Measurements from ENCODE around the gene IMP4. TPM values are rescaled to one million over a fixed set of nuclear protein-coding genes. Genes with fewer than 3 reads are reported as not detected.
A peak's percentile ranks its signal among the peaks of the same experiment; 100 is the strongest.

Gene IMP4
- total RNA-seq, 1 donor from 2014 or later = 60.7 TPM

DNA sequence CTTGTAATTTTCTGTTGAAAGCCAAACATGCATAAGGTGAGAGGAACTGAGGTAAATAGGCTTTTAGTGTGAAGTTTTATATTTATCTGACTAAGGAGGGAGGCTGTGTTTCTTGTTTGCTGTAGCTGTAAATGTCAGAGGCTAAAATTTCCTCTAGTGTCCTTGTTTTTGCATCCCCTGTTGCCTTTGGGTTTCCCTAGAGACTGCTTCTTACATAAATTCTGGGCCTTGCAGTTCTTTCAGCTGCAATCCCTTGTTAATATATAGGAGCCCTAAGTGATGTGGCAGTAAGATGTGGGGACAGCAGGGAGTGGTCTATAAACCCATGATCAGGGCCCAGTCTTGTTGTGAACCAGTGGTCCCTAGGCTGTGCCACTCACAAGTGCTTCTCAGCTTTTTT is 7.5 kb upstream of the IMP4 start:
- intact Hi-C loops (cut with DNase I) = no loop called here
- DNase-seq (ENCODE audit: low spot score) = no peak

DNA sequence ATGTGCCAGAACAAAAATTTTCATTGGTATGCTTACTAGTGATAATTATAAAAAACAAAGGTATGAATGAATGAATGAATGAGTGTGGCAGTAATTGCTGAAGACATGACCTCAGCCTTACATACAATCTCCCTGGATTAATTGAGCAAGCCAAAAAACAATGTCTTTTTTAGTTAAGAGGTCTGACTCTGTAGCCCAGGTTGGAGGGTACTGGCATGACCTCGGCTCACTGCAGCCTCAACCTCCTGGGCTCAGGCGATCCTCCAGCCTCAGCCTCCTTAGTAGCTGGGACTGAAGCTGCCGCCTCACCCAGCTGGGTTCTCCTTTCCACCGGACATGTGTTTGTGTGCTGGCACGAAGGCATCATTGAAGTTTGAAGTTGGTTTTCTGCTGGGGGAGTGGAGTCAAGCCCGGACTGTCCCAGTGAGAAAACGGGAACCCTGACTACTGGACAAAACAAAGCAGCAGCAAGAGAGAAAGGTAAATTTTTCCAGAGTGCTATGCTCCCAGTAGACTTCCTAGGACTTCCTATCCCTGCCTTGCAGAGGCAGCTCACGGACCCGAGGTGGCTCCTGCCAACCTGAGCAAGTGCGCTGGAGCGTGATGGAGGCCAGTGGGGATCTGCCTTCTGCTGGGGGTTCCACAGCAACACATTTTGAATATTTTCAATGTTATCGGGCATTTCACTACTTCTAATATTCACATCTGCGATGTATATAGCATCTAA is 6.4 kb upstream of the IMP4 start:
- DNase-seq (ENCODE audit: low spot score) = no peak
- intact Hi-C loops (cut with DNase I) = no loop called here

DNA sequence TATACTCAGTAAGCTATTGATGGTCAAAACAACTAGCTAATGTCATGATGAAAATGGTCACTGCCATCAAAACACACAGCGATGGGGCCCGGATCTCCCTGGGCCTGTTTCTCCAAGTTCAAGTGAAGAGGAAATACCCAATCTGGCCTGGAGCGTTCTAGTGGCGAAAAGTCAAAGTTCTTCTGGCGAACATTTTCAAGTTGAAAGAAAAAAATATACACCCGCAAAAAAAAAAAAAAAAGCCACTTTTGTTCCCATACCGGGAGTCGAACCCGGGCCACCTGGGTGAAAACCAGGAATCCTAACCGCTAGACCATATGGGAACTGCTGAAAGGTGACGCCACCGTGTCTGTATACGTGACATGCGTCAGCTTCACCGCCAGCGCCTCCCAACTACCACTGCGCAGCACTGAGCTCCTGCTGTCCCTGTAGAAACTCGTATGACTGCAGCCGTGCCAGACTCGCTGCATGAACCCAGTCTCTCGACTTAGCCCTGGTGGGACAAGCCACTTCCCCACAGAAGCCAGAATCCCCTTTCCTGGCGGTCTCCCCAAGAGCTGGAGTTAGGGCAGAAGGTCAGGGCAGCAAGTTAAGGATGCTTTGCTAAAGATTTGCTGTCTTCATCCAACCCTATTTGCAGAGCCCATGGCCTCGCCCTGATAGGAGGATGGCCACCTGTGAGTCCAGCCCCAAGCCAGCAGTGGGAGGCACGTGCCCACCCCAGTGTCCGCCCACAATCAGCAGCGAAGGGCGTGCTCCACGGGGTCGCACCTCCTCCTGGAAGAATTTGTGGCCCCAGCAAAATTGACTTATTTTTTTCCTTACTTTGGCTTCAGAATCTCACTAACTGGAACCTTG is 5.6 kb upstream of the IMP4 start:
- intact Hi-C loops (cut with DNase I) = no loop called here
- DNase-seq (ENCODE audit: low spot score) = peak; percentile 84

DNA sequence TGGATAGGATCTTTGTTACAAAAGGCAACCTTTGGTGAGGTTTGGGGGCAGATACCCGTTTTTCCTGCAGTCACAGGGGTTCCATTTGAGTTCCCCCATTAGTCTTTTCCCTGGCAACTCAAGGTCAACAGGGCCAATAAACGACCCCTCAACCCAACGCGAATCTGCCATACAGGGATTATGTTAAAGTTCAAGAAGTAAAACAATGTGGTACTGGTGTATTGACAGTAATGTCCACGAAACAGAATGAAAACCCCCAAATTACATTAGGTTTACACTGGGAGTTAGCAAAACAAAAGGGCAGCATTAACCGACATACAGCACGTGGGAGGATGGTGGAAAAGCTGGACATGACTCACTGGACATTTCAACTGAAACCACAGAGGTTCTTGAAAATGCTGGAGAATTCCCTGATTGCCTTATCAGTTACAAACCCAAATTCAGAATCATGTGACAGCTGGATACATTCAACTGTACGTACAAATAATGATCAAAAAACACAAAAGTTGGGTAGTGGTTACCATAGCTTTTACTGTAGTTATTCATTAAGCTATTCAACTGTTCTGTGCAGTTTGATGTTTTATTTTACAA is 4.9 kb upstream of the IMP4 start:
- DNase-seq (ENCODE audit: low spot score) = no peak
- intact Hi-C loops (cut with DNase I) = no loop called here

DNA sequence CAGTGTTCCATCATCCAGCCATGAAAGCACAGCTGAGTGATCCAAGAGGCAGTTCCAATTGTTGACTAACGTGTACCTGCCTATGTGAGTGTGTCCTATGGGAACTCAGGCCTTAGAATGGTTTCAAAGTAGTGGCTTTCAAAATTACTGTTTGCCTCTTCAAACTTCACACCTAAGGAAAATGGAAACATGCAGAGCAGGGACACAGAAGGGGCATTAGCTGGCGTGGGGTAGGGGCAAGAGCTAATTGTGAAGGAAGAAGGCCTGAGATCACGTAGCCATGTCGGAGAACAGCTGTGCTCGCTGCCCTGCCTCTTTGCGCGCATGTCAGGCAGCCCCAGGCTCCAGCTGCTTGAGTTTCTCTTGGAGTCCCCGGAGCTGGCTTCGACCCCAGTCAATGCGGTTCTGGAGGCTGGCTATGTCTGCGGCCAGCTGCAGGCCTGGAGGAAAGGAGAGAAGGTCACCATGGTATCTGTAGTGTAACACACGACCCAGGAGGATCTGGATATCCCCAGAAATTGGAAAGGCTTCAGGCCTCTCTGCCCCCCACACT is 3.8 kb upstream of the IMP4 start:
- intact Hi-C loops (cut with DNase I) = no loop called here
- DNase-seq (ENCODE audit: low spot score) = no peak

DNA sequence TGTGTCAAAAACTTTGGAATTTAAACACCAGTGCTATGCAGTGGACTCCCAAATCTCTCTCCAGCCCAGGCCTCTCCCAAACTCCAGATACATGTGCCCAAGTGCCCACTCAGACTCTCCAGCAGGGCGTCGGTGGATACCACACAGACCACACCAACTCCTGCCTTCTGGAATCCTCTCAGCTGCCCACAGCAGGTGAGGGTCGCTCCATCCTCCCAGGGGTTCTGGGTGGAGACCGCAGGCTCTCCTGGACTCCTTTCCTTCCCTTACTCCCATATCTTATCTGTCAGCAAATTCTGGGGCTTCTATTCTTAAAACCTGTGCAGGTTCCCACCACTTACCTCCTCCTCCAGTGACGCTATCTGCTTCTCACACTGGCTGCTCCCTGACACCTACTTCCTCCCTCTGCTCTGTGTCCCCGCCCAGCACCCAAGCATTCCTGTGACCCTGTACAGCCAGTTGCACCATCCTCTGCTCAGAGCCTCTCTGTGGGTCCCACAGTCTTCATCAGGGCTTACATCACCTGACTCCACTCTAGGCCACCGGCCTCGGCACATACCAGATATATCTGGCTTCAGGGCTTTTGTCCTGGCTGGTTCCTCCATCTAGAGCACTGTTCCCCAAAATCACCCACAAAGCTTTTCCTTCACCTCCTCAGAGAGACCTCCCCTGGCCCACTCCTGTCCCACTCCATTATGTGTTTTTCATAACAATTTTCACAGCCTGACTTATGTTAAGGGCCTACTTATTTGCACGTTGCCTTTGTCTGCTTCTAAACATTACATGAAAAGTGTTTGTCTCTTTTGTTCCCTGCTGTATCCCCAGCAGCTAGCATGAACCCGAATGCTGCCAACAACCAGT is 2.6 kb upstream of the IMP4 start:
- DNase-seq (ENCODE audit: low spot score) = no peak
- intact Hi-C loops (cut with DNase I) = no loop called here

DNA sequence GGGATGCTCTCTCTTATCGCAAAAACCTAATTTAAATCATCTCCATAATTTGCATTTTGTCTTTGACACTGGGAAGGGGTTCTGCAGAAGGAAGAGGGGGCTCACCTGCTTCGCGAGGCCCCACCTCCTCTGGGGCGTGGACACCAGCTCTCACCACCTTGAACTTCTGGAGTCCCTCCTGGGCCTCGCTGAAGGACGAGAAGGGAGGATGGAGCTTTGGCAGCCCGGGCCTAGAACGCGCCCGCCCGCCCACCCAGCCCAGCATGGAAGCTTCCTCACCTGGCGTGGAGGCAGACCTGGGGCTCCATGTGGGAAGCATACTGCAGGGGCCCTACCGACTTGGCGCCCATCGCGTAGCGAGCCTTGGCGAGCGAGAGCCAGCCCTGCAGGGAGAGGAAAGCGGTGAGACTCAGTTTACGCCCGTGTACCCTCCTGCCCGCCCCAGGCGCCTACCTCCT is 1.1 kb upstream of the IMP4 start:
- no peak for DNase-seq (ENCODE audit: low spot score)
- intact Hi-C loops (cut with DNase I) = loop anchor here (1.0 kb wide), 1 partner anchor 15 kb away; the partner anchor contains the start of gene PTPN18

DNA sequence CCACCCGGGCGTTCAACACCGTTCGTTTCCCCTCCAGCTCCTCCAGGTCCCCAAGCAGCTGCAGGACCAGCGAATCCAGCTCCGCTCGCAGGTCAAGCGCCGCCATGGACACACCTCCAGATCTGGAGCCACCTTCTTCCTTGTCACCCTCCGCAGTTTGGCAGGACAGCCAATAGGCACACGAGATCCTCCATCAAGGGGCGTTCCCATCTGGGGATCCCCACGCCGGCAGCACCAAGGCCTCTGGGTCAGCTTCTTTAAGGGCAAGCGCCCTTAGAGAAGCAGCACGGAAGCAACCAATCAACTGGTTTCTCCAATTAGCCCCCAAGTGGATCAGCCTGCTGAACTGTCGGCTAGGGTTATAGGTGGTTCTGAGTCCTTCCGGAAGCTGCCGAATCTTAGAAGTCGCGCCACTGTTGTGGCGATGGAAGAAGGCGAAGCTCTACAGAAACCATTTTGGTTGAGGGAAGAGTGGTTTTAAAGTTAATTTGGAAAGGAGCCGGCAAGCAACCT is 621 bp upstream of the IMP4 start:
- peak; percentile 96 for DNase-seq (ENCODE audit: low spot score)
- intact Hi-C loops (cut with DNase I) = loop anchor here (1.0 kb wide), 1 partner anchor 14 kb away; the partner anchor contains the start of gene PTPN18

DNA sequence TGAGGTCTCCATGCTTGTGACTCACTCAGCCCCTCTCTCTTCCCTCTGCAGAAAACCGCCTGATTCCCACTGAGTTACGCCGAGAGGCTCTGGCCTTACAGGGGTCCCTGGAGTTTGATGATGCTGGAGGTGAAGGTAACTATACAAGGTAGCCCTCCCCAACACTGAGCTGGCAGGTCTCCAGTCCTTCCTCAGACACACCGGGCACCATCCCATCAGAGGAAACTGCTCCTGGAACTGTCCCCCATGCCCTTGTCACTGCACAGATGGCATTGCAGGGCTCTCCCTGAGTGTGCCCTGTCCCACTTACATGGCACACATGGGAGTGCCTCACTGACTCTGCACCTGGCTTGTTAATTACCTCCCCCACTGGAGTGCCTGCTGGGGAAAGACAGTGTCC is 1.9 kb downstream of the IMP4 start:
- DNase-seq (ENCODE audit: low spot score) = no peak
- intact Hi-C loops (cut with DNase I) = loop anchor here (2.0 kb wide), 1 partner anchor 50 kb away; no protein-coding TSS in a partner anchor

DNA sequence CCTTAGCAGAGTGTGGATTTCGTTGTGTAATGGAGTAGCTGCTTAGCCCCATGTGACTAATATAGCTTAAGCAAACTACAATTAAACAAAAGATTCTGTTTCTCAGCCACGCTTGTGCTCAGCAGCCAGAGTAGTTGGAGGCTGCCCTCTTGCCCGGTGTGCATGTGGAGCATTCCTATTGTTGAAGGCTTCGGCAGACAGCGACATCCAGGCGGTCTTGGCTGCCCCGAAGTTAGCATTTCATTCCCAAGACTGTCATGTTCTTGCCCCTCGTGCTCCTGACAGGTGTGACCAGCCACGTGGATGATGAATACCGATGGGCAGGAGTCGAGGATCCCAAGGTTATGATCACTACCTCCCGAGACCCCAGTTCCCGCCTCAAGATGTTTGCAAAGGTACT is 2.4 kb downstream of the IMP4 start:
- intact Hi-C loops (cut with DNase I) = loop anchor here (2.0 kb wide), 1 partner anchor 50 kb away; no protein-coding TSS in a partner anchor
- no peak for DNase-seq (ENCODE audit: low spot score)

DNA sequence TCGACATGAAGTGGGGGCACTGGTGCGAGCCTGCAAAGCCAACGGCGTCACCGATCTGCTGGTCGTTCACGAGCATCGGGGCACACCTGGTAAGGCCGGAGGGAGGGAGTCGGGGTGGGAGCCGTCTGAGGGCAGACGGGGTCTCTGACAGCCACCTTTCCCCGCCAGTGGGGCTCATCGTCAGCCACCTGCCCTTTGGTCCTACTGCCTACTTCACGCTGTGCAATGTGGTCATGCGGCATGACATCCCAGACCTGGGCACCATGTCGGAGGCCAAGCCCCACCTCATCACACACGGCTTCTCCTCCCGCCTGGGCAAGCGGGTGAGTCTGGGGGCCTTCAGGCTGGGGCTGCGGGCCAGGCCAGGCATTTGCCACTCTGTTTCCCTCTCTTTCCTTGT is 2.9 kb downstream of the IMP4 start:
- no peak for DNase-seq (ENCODE audit: low spot score)

DNA sequence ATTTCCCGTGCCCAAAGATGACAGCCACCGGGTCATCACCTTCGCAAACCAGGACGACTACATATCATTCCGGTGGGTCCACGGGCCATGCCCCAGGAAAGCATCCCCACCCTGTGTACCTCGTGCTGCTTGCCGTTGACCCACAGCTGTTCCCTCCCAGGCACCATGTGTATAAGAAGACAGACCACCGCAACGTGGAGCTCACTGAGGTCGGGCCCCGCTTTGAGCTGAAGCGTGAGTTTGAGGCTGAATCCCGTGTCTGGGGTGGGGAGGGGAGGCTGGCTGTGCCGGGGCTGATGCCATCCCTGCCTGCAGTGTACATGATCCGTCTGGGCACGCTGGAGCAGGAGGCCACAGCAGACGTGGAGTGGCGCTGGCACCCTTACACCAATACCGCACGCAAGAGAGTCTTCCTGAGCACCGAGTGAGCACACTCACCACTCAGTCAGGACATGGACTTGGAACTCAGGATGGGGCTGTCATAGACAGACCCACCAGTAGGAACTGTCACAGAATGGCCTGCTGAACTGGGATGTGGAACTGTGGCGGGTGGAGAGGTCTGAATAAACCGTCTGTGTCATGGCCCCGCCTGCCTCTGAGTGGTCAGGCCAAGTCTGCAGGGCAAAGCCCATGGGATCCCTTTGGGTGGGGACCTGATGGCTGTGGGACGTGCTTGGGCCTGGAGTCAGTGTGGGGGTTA is 3.5 kb downstream of the IMP4 start:
- intact Hi-C loops (cut with DNase I) = no loop called here
- no peak for DNase-seq (ENCODE audit: low spot score)

More for the DNA sequence above, 2.9 kb downstream of the IMP4 start:
- intact Hi-C loops (cut with DNase I) = loop anchor here (2.0 kb wide), 1 partner anchor 49 kb away; no protein-coding TSS in a partner anchor

DNA sequence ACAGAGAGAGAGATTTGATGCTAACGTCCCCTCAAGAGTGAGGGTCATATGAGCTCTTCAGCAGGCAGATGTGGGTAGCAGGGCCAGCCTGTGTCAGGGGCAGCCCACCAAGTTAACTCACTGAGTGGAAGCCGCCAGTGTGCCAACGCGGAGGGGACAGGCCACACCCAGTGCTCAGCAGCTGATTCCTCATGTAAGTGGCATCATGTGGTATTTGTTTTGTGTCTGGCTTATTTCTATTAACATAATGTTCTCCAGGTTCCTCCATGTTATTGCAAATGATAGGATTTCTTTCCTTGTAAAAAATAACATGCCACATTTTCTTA is 4.0 kb downstream of the IMP4 start:
- intact Hi-C loops (cut with DNase I) = no loop called here

DNA sequence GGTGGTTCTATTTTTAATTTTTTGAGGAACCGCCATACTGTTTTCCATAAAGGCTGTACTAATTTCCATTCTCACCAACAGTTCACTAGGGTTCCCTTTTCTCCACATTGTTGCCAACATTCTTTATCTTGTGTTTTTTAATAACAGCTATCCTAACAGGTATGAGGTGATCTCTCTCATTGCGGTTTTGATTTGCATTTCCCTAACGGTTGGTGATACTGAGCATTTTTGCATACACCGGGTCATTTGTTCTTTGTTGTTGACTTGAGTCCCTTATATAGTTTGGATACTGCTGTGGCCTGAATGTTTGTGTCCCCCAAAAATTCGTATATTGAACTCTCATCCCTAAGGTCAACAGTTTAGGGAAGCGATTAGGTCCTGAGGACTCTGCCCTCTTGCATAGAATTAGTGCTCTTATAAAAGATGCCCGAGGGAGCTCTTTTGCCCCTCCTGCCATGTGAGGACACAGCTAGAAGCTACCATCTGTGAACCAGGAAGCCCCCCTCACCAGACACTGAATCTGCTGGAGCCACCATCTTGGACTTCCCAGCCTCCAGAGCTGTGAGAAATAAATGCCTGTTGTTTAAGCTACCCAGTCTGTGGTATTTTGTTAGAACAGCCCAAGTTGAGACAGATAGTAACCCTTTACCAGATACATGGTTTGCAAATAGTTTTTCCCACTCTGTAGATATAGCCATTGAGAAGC is 4.7 kb downstream of the IMP4 start:
- intact Hi-C loops (cut with DNase I) = no loop called here
- DNase-seq (ENCODE audit: low spot score) = no peak

More for the DNA sequence above, 4.0 kb downstream of the IMP4 start:
- no peak for DNase-seq (ENCODE audit: low spot score)

DNA sequence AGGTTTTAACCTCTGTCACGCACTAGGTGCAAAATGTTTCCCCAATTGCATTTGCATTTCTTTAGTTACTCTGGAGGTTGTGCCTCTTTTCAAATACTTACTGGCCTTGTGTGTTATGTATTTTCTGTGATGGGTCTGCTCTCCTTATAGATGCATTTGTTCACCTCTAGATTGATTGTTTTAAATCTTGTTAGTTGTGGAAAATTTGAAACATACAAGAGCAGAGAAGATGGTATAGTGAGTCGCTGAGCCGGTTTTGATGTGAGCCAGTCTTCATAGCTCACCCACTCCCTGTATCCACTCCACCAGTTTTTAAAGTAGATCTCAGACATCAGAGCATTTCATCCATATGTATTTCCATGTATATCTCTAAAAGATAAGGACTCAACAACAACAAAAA is 6.5 kb downstream of the IMP4 start:
- intact Hi-C loops (cut with DNase I) = no loop called here
- no peak for DNase-seq (ENCODE audit: low spot score)

DNA sequence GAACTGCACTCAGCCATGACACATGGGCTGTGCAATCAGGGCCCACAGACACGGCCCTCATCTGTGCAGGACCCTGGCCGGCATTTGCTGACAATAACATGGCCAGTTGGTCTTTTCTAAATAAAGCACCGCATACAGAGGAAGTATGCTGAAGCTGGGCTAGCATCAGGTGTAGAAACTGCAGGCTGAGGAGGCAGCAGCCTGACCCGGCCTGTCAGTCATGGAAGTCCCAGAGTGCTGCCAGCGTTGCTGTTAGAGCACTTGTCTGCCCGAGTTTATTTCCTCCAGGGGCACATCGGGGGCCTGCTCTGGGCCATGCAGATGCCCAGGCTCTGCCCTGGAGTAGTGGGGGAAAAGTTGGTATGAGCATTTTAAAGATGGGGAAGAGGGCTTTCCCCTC is 9.0 kb downstream of the IMP4 start:
- intact Hi-C loops (cut with DNase I) = no loop called here
- DNase-seq (ENCODE audit: low spot score) = no peak

DNA sequence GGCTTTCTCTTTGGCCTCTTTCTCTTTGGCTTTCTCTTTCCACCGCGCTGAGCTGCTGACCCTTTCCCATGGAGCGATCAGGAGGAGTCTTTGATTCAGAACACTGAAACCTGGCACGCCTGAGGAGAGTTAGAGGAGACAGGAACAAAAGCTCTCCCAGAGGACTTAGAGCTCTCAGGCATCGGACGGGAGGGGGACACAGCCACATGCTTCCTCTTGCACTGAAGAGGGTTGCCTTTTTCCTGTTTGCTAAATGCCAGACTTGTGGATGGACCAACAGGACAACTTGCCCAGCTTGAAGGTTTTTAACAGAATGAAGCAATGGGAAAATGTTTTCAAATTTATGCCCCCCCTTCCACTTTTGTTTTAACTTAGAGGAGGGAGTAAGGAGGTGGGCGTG is 9.5 kb downstream of the IMP4 start:
- intact Hi-C loops (cut with DNase I) = no loop called here
- DNase-seq (ENCODE audit: low spot score) = no peak

Measured in cardiac septum (tissue), 1 donor.